K562 (cell line): Measurements from ENCODE around the gene UQCRC1. TPM values are rescaled to one million over a fixed set of nuclear protein-coding genes. Genes with fewer than 3 reads are reported as not detected.
A peak's percentile ranks its signal among the peaks of the same experiment; 100 is the strongest.

ENCODE experiments used
- ATF7 ChIP-seq: fragments of 450-650 bp; IDR thresholded peaks from 2 replicates; pipeline ENCODE4 v1.7.1; 2014; ENCODE audit warnings: mild to moderate bottlenecking, moderate library complexity
- E2F3 ChIP-seq: fragments of 250-450 bp; sonication (Bioruptor Pico); IDR thresholded peaks from 2 replicates; pipeline ENCODE4 v1.4.0; 2020; ENCODE audit warnings: mild to moderate bottlenecking
- ELF4 ChIP-seq: fragments of 450-650 bp; formaldehyde crosslinking; IDR thresholded peaks from 2 replicates; pipeline ENCODE4 v1.4.0; 2022; ENCODE audit warnings: missing genetic modification characterization
- FOS ChIP-seq: IDR thresholded peaks from 3 replicates; pipeline ENCODE4 v1.6.1; 2011; ENCODE audit not compliant: insufficient read length; ENCODE audit errors: extremely low read depth
- FUS ChIP-seq: fragments of 200-400 bp; formaldehyde crosslinking; optimal IDR thresholded peaks from 2 replicates; pipeline ENCODE3; 2017; ENCODE audit warnings: low read depth, low read length
- HDAC2 ChIP-seq: fragments of 450-650 bp; IDR thresholded peaks from 2 replicates; pipeline ENCODE4 v1.6.1; 2016; ENCODE audit warnings: mild to moderate bottlenecking
- MBD2 ChIP-seq: sonication (generic); IDR thresholded peaks from 2 replicates; pipeline ENCODE4 v1.6.1; 2016; ENCODE audit warnings: low read depth, borderline replicate concordance
- NR2C2 ChIP-seq, 2 experiments: fragments of 200-800 bp in 1 of 2; sonication (Bioruptor generic) in 1 of 2; sonication (generic) in 1 of 2; formaldehyde crosslinking in 1 of 2; IDR thresholded peaks; 2 replicates each; pipeline versions ENCODE4 v1.6.1 to v1.8.0; 2016 to 2022; ENCODE audit warnings: mild to moderate bottlenecking in 1 of 2, missing compliant biosample characterization in 1 of 2, missing genetic modification characterization in 1 of 2, missing genetic modification reagents in 1 of 2
- PHF20 ChIP-seq: fragments of 450-650 bp; IDR thresholded peaks from 2 replicates; pipeline ENCODE4 v1.6.1; 2018; ENCODE audit not compliant: partially characterized antibody
- PRDM10 ChIP-seq: fragments of 450-650 bp; IDR thresholded peaks from 2 replicates; pipeline ENCODE4 v1.6.1; 2018; ENCODE audit not compliant: partially characterized antibody
- PREB ChIP-seq: sonication (generic); formaldehyde crosslinking; IDR thresholded peaks from 2 replicates; pipeline ENCODE4 v1.8.1; 2023; ENCODE audit warnings: mild to moderate bottlenecking, missing genetic modification reagents
- RBBP5 ChIP-seq: fragments of 200-600 bp; sonication (generic); IDR thresholded peaks from 2 replicates; pipeline ENCODE4 v1.6.1; 2012; ENCODE audit warnings: borderline replicate concordance, mild to moderate bottlenecking, low read length, control low read depth, inconsistent platforms; ENCODE audit not compliant: insufficient read depth, poor library complexity, severe bottlenecking
- SRSF9 ChIP-seq: fragments of 200-400 bp; formaldehyde crosslinking; IDR thresholded peaks from 2 replicates; pipeline ENCODE4 v1.6.1; 2017; ENCODE audit warnings: low read depth, low read length, borderline replicate concordance
- TRIM28 ChIP-seq: fragments of 450-650 bp; IDR thresholded peaks from 2 replicates; pipeline ENCODE4 v1.6.1; 2017
- ZBTB17 ChIP-seq: fragments of 450-650 bp; formaldehyde crosslinking; IDR thresholded peaks from 2 replicates; pipeline ENCODE4 v1.4.0; 2020; ENCODE audit warnings: mild to moderate bottlenecking
- ZC3H4 ChIP-seq: sonication (generic); formaldehyde crosslinking; IDR thresholded peaks from 2 replicates; pipeline ENCODE4 v1.9.0; 2021; ENCODE audit warnings: missing genetic modification reagents, borderline replicate concordance
- ZNF134 ChIP-seq: fragments of 250-450 bp; sonication (Bioruptor Pico); conservative IDR thresholded peaks from 2 replicates; pipeline ENCODE4 v1.4.0; 2020
- ZNF584 ChIP-seq: fragments of 200-800 bp; sonication (Bioruptor generic); IDR thresholded peaks from 2 replicates; pipeline ENCODE4 v1.6.1; 2016; ENCODE audit warnings: low read depth, mild to moderate bottlenecking, missing genetic modification characterization, missing compliant biosample characterization
- polyA plus RNA-seq, 8 experiments: library from polyadenylated mRNA; depleted of rRNA in 4 of 8; stranded (reverse) in 5 of 8; unstranded in 3 of 8; fragments of >200 nt; fragmentation: Nextera tagmentation in 2 of 8; fragmentation: Illumina TruSeq in 1 of 8; extraction: Ambion mirVana in 2 of 8; extraction: Trizol in 1 of 8; gene quantifications; 2 replicates each; pipeline versions ENCODE4 v1.2.1 to v1.2.3, GENCODE V29; 2011 to 2014; ENCODE audit warnings: inconsistent platforms in 1 of 8, missing spikeins in 1 of 8
- total RNA-seq, 7 experiments: library from RNA; depleted of rRNA in 6 of 7; stranded (reverse); fragments of >200 nt in 6 of 7; fragmentation: Illumina TruSeq in 2 of 7; extraction: Trizol in 2 of 7; gene quantifications; 2 replicates each; pipeline versions ENCODE4 v1.2.1 to v1.2.3, GENCODE V29; 2011 to 2021; ENCODE audit warnings: low replicate concordance in 1 of 7
- TF ChIP-seq, protein P1 (sequence below): sonication (generic); formaldehyde crosslinking; IDR thresholded peaks from 2 replicates; pipeline ENCODE4 v1.8.0; 2022; ENCODE audit warnings: mild to moderate bottlenecking, missing genetic modification reagents, borderline replicate concordance

The UQCRC1 gene
- total and polyA plus RNA-seq, 9 of the 15 experiments (the other 6 are each of a cell fraction or from before 2014, with no cell fraction given), result 125 to 424 (median 268) TPM

- TF ChIP-seq ZBTB17 (CRISPR knock-in tag) (no peak), E2F3 (CRISPR knock-in tag) (no peak), FUS (no peak), PREB (CRISPR knock-in tag) (peak; percentile 93; the same call in 1 of the 2 replicates), RBBP5 (peak; percentile 84), SRSF9 (no peak), HDAC2 (0 out of 2 replicates have a peak, but pooled peaks have one; percentile 49), TRIM28 (no peak), ZC3H4 (CRISPR knock-in tag) (no peak), PHF20 (peak; percentile 68), ATF7 (peak; percentile 52; the same call in 1 of the 2 replicates), NR2C2 (CRISPR knock-in tag; IDR thresholded peaks at IDR 0.05) (no peak), NR2C2 (tag; IDR thresholded peaks at IDR 0.05) (peak; percentile 44; the same call in 1 of the 2 replicates), PRDM10 (peak; percentile 57), ZNF584 (CRISPR knock-in tag) (no peak), MBD2 (0 out of 2 replicates have a peak, but pooled peaks have one; percentile 37), FOS (peak; percentile 52), ZNF134 (CRISPR knock-in tag) (no peak), ELF4 (no peak)
- TF ChIP-seq, protein P1, sequence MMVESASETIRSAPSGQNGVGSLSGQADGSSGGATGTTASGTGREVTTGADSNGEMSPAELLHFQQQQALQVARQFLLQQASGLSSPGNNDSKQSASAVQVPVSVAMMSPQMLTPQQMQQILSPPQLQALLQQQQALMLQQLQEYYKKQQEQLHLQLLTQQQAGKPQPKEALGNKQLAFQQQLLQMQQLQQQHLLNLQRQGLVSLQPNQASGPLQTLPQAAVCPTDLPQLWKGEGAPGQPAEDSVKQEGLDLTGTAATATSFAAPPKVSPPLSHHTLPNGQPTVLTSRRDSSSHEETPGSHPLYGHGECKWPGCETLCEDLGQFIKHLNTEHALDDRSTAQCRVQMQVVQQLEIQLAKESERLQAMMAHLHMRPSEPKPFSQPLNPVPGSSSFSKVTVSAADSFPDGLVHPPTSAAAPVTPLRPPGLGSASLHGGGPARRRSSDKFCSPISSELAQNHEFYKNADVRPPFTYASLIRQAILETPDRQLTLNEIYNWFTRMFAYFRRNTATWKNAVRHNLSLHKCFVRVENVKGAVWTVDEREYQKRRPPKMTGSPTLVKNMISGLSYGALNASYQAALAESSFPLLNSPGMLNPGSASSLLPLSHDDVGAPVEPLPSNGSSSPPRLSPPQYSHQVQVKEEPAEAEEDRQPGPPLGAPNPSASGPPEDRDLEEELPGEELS (CRISPR knock-in tag), result peak; percentile 52; the same call in 1 of the 2 replicates
Observed at GRCh38 chr3:48635222-48636021, 26.0 kb upstream of the UQCRC1 start, which contains the start of gene SLC26A6 (continued).
